HCT116 (cell line): Measurements from ENCODE around the gene SH2D3C. TPM values are rescaled to one million over a fixed set of nuclear protein-coding genes. Genes with fewer than 3 reads are reported as not detected.

Source experiments
- ATAC-seq: fragments of 200-7000 bp; cut with Tn5 transposase; 2 replicates; pipeline ENCODE4 v1.9.1; 2020; ENCODE audit warnings: mild to moderate bottlenecking, moderate library complexity
- BruUV-seq: library from RNA; stranded (reverse); fragments of 400-500 nt; replicated peaks from 2 replicates; lab custom pipeline; 2021; lab: Mats Ljungman, UMichigan
- CTCF ChIA-PET: fragments of 300-600 bp; sonication (Branson Sonifier 250); formaldehyde crosslinking; loops from one replicate; lab custom pipeline; 2021; ENCODE audit warnings: antibody characterized with exemption; lab: Charles Lee
- POLR2A ChIA-PET: fragments of 300-600, 350-600 bp; sonication (Branson Sonifier 250); formaldehyde crosslinking; loops from one replicate; lab custom pipeline; 2021; ENCODE audit warnings: antibody characterized with exemption; lab: Charles Lee
- RAD21 ChIA-PET, 2 experiments: fragments of 300-600 bp; sonication (Branson Sonifier 250); formaldehyde crosslinking; loops; one replicate each; lab custom pipeline; 2023; ENCODE audit warnings: low total read pairs in 2 of 2; ENCODE audit not compliant: uncharacterized antibody in 2 of 2, unreplicated experiment in 2 of 2, low non-redundant PET in 1 of 2; lab: Charles Lee
- DNase-seq: peaks from one replicate; pipeline ENCODE4 v3.0.0-alpha.2; 2010; ENCODE audit warnings: low read depth, low spot score
- H2AFZ ChIP-seq: fragments of 200-600 bp; shearing (Covaris generic), sonication (generic); 2 replicates; pipeline ENCODE4 v1.6.1; 2017; ENCODE audit warnings: low read depth, mixed run types, mixed read lengths, antibody characterized with exemption, low read length; ENCODE audit not compliant: poor library complexity, severe bottlenecking
- H3K27ac ChIP-seq: 2 replicates; pipeline ENCODE4 v1.5.1; 2012; ENCODE audit warnings: low read depth, low read length
- H3K27me3 ChIP-seq: fragments of 200-600 bp; sonication (generic); 2 replicates; pipeline ENCODE4 v1.6.1; 2016; ENCODE audit warnings: mixed run types, low read length, mixed read lengths; ENCODE audit not compliant: insufficient read depth
- H3K36me3 ChIP-seq, 2 experiments: fragments of 200-500 bp in 1 of 2; fragments of 200-600 bp in 1 of 2; sonication (Bioruptor generic) in 1 of 2; sonication (generic) in 1 of 2; 2 replicates each; pipeline versions ENCODE4 v1.5.1 to v1.6.1; 2014 to 2016; ENCODE audit warnings: low read length in 2 of 2, inconsistent platforms in 1 of 2, mixed read lengths in 1 of 2, mixed run types in 1 of 2; ENCODE audit not compliant: insufficient read depth in 2 of 2, control insufficient read depth in 1 of 2
- H3K4me1 ChIP-seq, 2 experiments: fragments of 200-600 bp in 1 of 2; sonication (generic) in 1 of 2; 2 replicates each; pipeline versions ENCODE4 v1.5.1 to v1.6.1; 2012 to 2017; ENCODE audit warnings: low read length in 2 of 2, inconsistent platforms in 1 of 2, mild to moderate bottlenecking in 1 of 2, mixed read lengths in 1 of 2, mixed run types in 1 of 2, moderate library complexity in 1 of 2; ENCODE audit not compliant: insufficient read depth in 2 of 2, control insufficient read depth in 1 of 2
- H3K4me2 ChIP-seq: fragments of 200-600 bp; sonication (generic); 2 replicates; pipeline ENCODE4 v1.6.1; 2017; ENCODE audit warnings: mixed run types, low read length, mixed read lengths
- H3K4me3 ChIP-seq, 2 experiments: fragments of 200-600 bp in 1 of 2; sonication (generic) in 1 of 2; replicated peaks in 1 of 2; 2 replicates each; pipeline ENCODE4 v1.5.1; 2011 to 2016; ENCODE audit warnings: low read length in 2 of 2, control low read depth in 1 of 2, low read depth in 1 of 2, mild to moderate bottlenecking in 1 of 2, mixed read lengths in 1 of 2, mixed run types in 1 of 2
- H3K79me2 ChIP-seq: fragments of 200-600 bp; sonication (generic); 2 replicates; pipeline ENCODE4 v1.6.1; 2017; ENCODE audit warnings: mild to moderate bottlenecking, mixed run types, low read length, moderate library complexity, mixed read lengths; ENCODE audit not compliant: insufficient read depth
- H3K9ac ChIP-seq: fragments of 200-600 bp; sonication (generic); 2 replicates; pipeline ENCODE4 v1.6.1; 2016; ENCODE audit warnings: low read length, mixed read lengths
- H3K9me2 ChIP-seq: fragments of 200-600 bp; sonication (generic), shearing (Covaris generic); 2 replicates; pipeline ENCODE4 v1.6.1; 2017; ENCODE audit warnings: mixed run types, mild to moderate bottlenecking, moderate library complexity; ENCODE audit not compliant: insufficient read depth
- H3K9me3 ChIP-seq, 2 experiments: fragments of 200-500 bp in 1 of 2; fragments of 200-600 bp in 1 of 2; sonication (Bioruptor generic) in 1 of 2; sonication (generic) in 1 of 2; 2 replicates each; pipeline ENCODE4 v1.6.1; 2014 to 2017; ENCODE audit warnings: low read length in 2 of 2, mixed read lengths in 2 of 2, inconsistent platforms in 1 of 2, low read depth in 1 of 2, mild to moderate bottlenecking in 1 of 2, mixed run types in 1 of 2, moderate library complexity in 1 of 2; ENCODE audit not compliant: control insufficient read depth in 1 of 2, insufficient read depth in 1 of 2
- H4K20me1 ChIP-seq: fragments of 200-600 bp; sonication (generic), shearing (Covaris generic); 2 replicates; pipeline ENCODE4 v1.6.1; 2017; ENCODE audit warnings: mixed run types, mild to moderate bottlenecking, moderate library complexity; ENCODE audit not compliant: insufficient read depth
- ATF3 ChIP-seq: IDR thresholded peaks from 2 replicates; pipeline ENCODE4 v1.6.1; 2012
- CBX3 ChIP-seq: IDR thresholded peaks from 2 replicates; pipeline ENCODE4 v1.6.1; 2012; ENCODE audit warnings: low read depth
- CEBPB ChIP-seq: IDR thresholded peaks from 2 replicates; pipeline ENCODE4 v1.6.1; 2012; ENCODE audit warnings: low read depth
- EGR1 ChIP-seq: IDR thresholded peaks from 2 replicates; pipeline ENCODE4 v1.6.1; 2012; ENCODE audit warnings: low read depth
- ELF1 ChIP-seq: IDR thresholded peaks from 2 replicates; pipeline ENCODE4 v1.6.1; 2012; ENCODE audit warnings: low read depth, borderline replicate concordance
- EZH2phosphoT487 ChIP-seq: fragments of 200-600 bp; IDR thresholded peaks from 2 replicates; pipeline ENCODE4 v1.6.1; 2018; ENCODE audit warnings: antibody characterized with exemption, borderline replicate concordance
- FOSL1 ChIP-seq: IDR thresholded peaks from 2 replicates; pipeline ENCODE4 v1.6.1; 2012; ENCODE audit warnings: low read depth
- JUND ChIP-seq: IDR thresholded peaks from 2 replicates; pipeline ENCODE4 v1.6.1; 2012
- MAX ChIP-seq: IDR thresholded peaks from 2 replicates; pipeline ENCODE4 v1.6.1; 2012
- POLR2A ChIP-seq: IDR thresholded peaks from 2 replicates; pipeline ENCODE4 v1.7.0; 2011; ENCODE audit warnings: borderline replicate concordance; ENCODE audit not compliant: insufficient read depth, insufficient read length; ENCODE audit errors: extremely low read depth
- POLR2AphosphoS5 ChIP-seq: IDR thresholded peaks from 2 replicates; pipeline ENCODE4 v1.6.1; 2011; ENCODE audit warnings: mild to moderate bottlenecking, low read depth, low read length, moderate library complexity
- REST ChIP-seq: IDR thresholded peaks from 2 replicates; pipeline ENCODE4 v1.6.1; 2012; ENCODE audit warnings: low read depth
- SRF ChIP-seq: IDR thresholded peaks from 2 replicates; pipeline ENCODE4 v1.6.1; 2012; ENCODE audit warnings: low read depth
- TCF7L2 ChIP-seq: IDR thresholded peaks from 2 replicates; pipeline ENCODE4 v1.7.0; 2011; ENCODE audit warnings: borderline replicate concordance, inconsistent platforms; ENCODE audit not compliant: insufficient read depth, insufficient read length; ENCODE audit errors: extremely low read depth
- intact Hi-C: fragments of 100-400 bp; cut with micrococcal nuclease; formaldehyde crosslinking; loops from 2 replicates; pipeline ENCODE4 v1.10.0; 2022
- total RNA-seq: library from RNA; stranded (reverse); gene quantifications from one replicate; pipeline ENCODE4 v1.2.1, GENCODE V29; 2021; ENCODE audit not compliant: unreplicated experiment

Gene SH2D3C
- total RNA-seq, 1 experiment from 2014 or later = 1.3 TPM

GRCh38 chr9:127730262-127730661 is 48.2 kb downstream of the SH2D3C start:
- no peak overlapping the region for H3K4me2 ChIP-seq
- CTCF ChIA-PET = no interaction called here
- ATAC-seq = no peak
- POLR2A ChIA-PET = no interaction called here
- H3K27me3 ChIP-seq = no peaks in the 10 kb centered on the region
- intact Hi-C loops = no loop called here
- H3K4me3 ChIP-seq = no peak overlapping the region
- H3K79me2 ChIP-seq = no peaks in the 10 kb centered on the region
- peaks cover 7 to 19% of the 10 kb centered on the region in 2 experiments for H3K4me1 ChIP-seq
- no peaks in the 10 kb centered on the region for H3K9me2 ChIP-seq
- no peak overlapping the region for H3K9ac ChIP-seq
- H2AFZ ChIP-seq = no peak overlapping the region
- H4K20me1 ChIP-seq = no peaks in the 10 kb centered on the region
- TF ChIP-seq TCF7L2 = no peak
- no peak for TF ChIP-seq POLR2A
- no peak for TF ChIP-seq EZH2phosphoT487
- TF ChIP-seq SRF = no peak
- TF ChIP-seq CBX3 = no peak
- no peak for TF ChIP-seq CEBPB
- TF ChIP-seq FOSL1 = no peak
- no peak for TF ChIP-seq MAX
- no peak for TF ChIP-seq ATF3
- TF ChIP-seq ELF1 = no peak
- no peak for TF ChIP-seq REST
- TF ChIP-seq JUND = no peak
- no peak for TF ChIP-seq POLR2AphosphoS5
- TF ChIP-seq EGR1 = no peak
- RAD21 ChIA-PET = no interaction called here
- no peaks in the 10 kb centered on the region for H3K36me3 ChIP-seq
- H3K27ac ChIP-seq = no peak overlapping the region
- DNase-seq = no peak
- H3K9me3 ChIP-seq = no peaks in the 10 kb centered on the region
- no TSS peak for BruUV-seq
